Adrenal gland (tissue), 5 donors: ENCODE measurements around the gene GDF9.

Experiments used
- POLR2A ChIP-seq, 2 donors: fragments of 450-650 bp; IDR thresholded peaks; one replicate each; pipeline ENCODE4 v1.6.1; 2017; ENCODE audit warnings: antibody characterized with exemption in 2 of 2, mild to moderate bottlenecking in 2 of 2, moderate library complexity in 1 of 2
- TF ChIP-seq, protein P1 (sequence below), 6 experiments: fragments of 450-650 bp in 4 of 6; fragments of 200-600 bp in 2 of 6; sonication (generic) in 1 of 6; IDR thresholded peaks; 1 replicate in 5 of 6; 2 replicates in 1 of 6; pipeline versions ENCODE4 v1.5.1 to v1.8.0; 2016 to 2021; ENCODE audit warnings: antibody characterized with exemption in 6 of 6, mild to moderate bottlenecking in 2 of 6, moderate library complexity in 1 of 6
- donor health status: DM: no; HTN: no; CAD: no.

- TF ChIP-seq, protein P1, sequence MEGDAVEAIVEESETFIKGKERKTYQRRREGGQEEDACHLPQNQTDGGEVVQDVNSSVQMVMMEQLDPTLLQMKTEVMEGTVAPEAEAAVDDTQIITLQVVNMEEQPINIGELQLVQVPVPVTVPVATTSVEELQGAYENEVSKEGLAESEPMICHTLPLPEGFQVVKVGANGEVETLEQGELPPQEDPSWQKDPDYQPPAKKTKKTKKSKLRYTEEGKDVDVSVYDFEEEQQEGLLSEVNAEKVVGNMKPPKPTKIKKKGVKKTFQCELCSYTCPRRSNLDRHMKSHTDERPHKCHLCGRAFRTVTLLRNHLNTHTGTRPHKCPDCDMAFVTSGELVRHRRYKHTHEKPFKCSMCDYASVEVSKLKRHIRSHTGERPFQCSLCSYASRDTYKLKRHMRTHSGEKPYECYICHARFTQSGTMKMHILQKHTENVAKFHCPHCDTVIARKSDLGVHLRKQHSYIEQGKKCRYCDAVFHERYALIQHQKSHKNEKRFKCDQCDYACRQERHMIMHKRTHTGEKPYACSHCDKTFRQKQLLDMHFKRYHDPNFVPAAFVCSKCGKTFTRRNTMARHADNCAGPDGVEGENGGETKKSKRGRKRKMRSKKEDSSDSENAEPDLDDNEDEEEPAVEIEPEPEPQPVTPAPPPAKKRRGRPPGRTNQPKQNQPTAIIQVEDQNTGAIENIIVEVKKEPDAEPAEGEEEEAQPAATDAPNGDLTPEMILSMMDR (IDR thresholded peaks at IDR 0.05): no peak
- no peak for TF ChIP-seq POLR2A (IDR thresholded peaks at IDR 0.05)
Observed at GRCh38 chr5:132831095-132831860, 35.0 kb downstream of the GDF9 start.
